Bronchial epithelial cell (primary cell): ENCODE results near the gene TBC1D7. TPM values are rescaled to one million over a fixed set of nuclear protein-coding genes. Genes with fewer than 3 reads are reported as not detected.

Source experiments
- DNase-seq: peaks from one replicate; pipeline ENCODE4 v3.0.0-alpha.2; 2010; ENCODE audit warnings: low read depth
- FAIRE-seq: peaks from 2 replicates; lab custom pipeline; 2011; peaks lifted over from hg19 to GRCh38; lab: Jason Lieb, UNC
- H3K27me3 ChIP-seq: 2 replicates; pipeline ENCODE4 v1.5.1; 2011; ENCODE audit warnings: low read length; ENCODE audit not compliant: control insufficient read depth, insufficient read depth
- H3K36me3 ChIP-seq: 2 replicates; pipeline ENCODE4 v1.5.1; 2011; ENCODE audit warnings: low read length; ENCODE audit not compliant: control insufficient read depth, insufficient read depth
- H3K4me3 ChIP-seq: 2 replicates; pipeline ENCODE4 v1.5.1; 2011; ENCODE audit warnings: mild to moderate bottlenecking, low read depth, low read length, control low read depth
- CTCF ChIP-seq: IDR thresholded peaks from 2 replicates; pipeline ENCODE4 v1.5.1; 2011; ENCODE audit warnings: mild to moderate bottlenecking, moderate library complexity, low read length, control low read depth, inconsistent platforms; ENCODE audit not compliant: insufficient read depth, severe bottlenecking
- total RNA-seq: library from RNA; depleted of rRNA; stranded (reverse); fragments of >200 nt; gene quantifications from 2 replicates; pipeline ENCODE4 v1.2.1, GENCODE V29; 2014

Gene TBC1D7
- total RNA-seq, 1 donor from 2014 or later = 44.5 TPM

- FAIRE-seq = no peak
These were observed 68.2 kb downstream of the TBC1D7 start for GRCh38 chr6:13260101-13260598.

GRCh38 chr6:13259393-13259792 is 68.9 kb downstream of the TBC1D7 start:
- H3K36me3 ChIP-seq = no peaks in the 10 kb centered on the region
- FAIRE-seq = no peak

More at GRCh38 chr6:13260101-13260598, 68.2 kb downstream of the TBC1D7 start:
- no peak for TF ChIP-seq CTCF
- DNase-seq = no peak
- Histone ChIP-seq H3K36me3 (no peaks in the 10 kb centered on the region), H3K4me3 (no peak overlapping the region), H3K27me3 (peaks cover 3% of the 10 kb centered on the region)

DNA sequence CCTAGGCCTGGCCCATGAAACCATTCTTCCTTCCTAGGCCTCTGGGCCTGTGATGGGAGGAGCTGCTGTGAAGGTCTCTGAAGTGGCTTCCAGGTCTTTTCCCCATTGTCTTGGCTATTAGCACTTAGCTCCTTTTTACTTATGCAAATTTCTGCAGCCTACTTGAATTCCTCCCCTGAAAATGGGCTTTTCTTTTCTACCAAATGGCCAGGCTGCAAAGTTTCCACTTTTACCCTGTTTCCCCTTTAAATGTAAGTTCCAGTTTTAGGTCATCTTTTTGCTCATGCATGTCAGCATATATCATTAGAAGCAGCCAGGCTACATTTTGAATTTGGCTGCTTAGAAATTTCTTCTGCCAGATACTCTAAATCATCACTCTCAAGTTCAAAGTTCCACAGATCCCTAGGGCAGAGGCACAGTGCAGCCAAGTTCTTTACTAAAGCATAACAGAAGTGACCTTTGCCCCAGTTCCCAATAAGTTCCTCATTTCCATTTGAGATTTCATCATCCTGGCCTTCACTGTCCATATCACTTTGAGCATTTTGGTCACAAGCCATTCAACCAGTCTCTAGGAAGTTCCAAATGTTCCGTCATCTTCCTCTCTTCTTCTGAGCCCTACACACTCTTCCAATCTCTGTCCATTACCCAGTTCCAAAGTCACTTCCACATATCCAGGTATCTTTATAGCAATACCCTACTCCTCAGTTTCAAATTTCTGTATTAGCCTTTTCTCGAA is 71.9 kb downstream of the TBC1D7 start:
- no peak for TF ChIP-seq CTCF
- Histone ChIP-seq H3K4me3 (no peak overlapping the region), H3K36me3 (no peaks in the 10 kb centered on the region), H3K27me3 (no peaks in the 10 kb centered on the region)
- no peak for DNase-seq
- FAIRE-seq = no peak

More at GRCh38 chr6:13259393-13259792, 68.9 kb downstream of the TBC1D7 start:
- no peak for DNase-seq
- Histone ChIP-seq H3K27me3 (peaks cover 3% of the 10 kb centered on the region), H3K4me3 (no peak overlapping the region)
- no peak for TF ChIP-seq CTCF

Other genes with a start within 250 kb of the TBC1D7 start
- gene GFOD1, start 159.1 kb upstream of the TBC1D7 start, total RNA-seq = 16.3 and 20.6 TPM in 2 replicates
- gene SIRT5, start 246.1 kb upstream of the TBC1D7 start, total RNA-seq = 10.8 and 15.7 TPM in 2 replicates